H9 (cell line): Measurements from ENCODE around the gene BSPH1. TPM values are rescaled to one million over a fixed set of nuclear protein-coding genes. Genes with fewer than 3 reads are reported as not detected.
A peak's percentile ranks its signal among the peaks of the same experiment; 100 is the strongest.
"Not testable (repeated sequence)": the region's sequence is repeated elsewhere in the genome, so short reads cannot be mapped to it uniquely, and the experiment has no call there.

Experiments
- DNase-seq: peaks from one replicate; pipeline ENCODE4 v3.0.0-alpha.2; 2017
- H2AFZ ChIP-seq: one replicate; pipeline ENCODE4 v1.6.1; 2013; ENCODE audit warnings: mild to moderate bottlenecking, low read length, control low read depth, moderate library complexity
- H2AK5ac ChIP-seq: 2 replicates; pipeline ENCODE4 v1.6.1; 2013; ENCODE audit warnings: low read length, control low read depth, mixed read lengths; ENCODE audit not compliant: insufficient read length
- H2BK120ac ChIP-seq: one replicate; pipeline ENCODE4 v1.6.1; 2013; ENCODE audit warnings: low read depth, mild to moderate bottlenecking, low read length, control low read depth, inconsistent platforms; ENCODE audit not compliant: poor library complexity, severe bottlenecking
- H2BK12ac ChIP-seq: 2 replicates; pipeline ENCODE4 v1.6.1; 2013; ENCODE audit warnings: low read length, control low read depth, mixed read lengths, low read depth; ENCODE audit not compliant: insufficient read length
- H2BK15ac ChIP-seq: 2 replicates; pipeline ENCODE4 v1.6.1; 2013; ENCODE audit warnings: low read depth, low read length, control low read depth
- H2BK20ac ChIP-seq: one replicate; pipeline ENCODE4 v1.6.1; 2013; ENCODE audit warnings: low read depth, mild to moderate bottlenecking, low read length, control low read depth, inconsistent platforms; ENCODE audit not compliant: poor library complexity, severe bottlenecking
- H2BK5ac ChIP-seq: 2 replicates; pipeline ENCODE4 v1.6.1; 2013; ENCODE audit warnings: low read length, control low read depth, mixed read lengths; ENCODE audit not compliant: insufficient read length
- H3K14ac ChIP-seq: 2 replicates; pipeline ENCODE4 v1.6.1; 2013; ENCODE audit warnings: low read length, control low read depth; ENCODE audit not compliant: insufficient read depth
- H3K18ac ChIP-seq: 2 replicates; pipeline ENCODE4 v1.6.1; 2013; ENCODE audit warnings: low read depth, mild to moderate bottlenecking, mixed read lengths, low read length, control low read depth; ENCODE audit not compliant: insufficient read length
- H3K23ac ChIP-seq: 2 replicates; pipeline ENCODE4 v1.6.1; 2013; ENCODE audit warnings: low read length, control low read depth, mixed read lengths, low read depth; ENCODE audit not compliant: insufficient read length
- H3K23me2 ChIP-seq: 2 replicates; pipeline ENCODE4 v1.6.1; 2013; ENCODE audit warnings: low read depth, mild to moderate bottlenecking, mixed read lengths, low read length, control low read depth; ENCODE audit not compliant: insufficient read length, poor library complexity, severe bottlenecking
- H3K27ac ChIP-seq: 2 replicates; pipeline ENCODE4 v1.5.1; 2013; ENCODE audit warnings: low read length, control low read depth, mixed read lengths, low read depth; ENCODE audit not compliant: insufficient read length
- H3K27me3 ChIP-seq: 2 replicates; pipeline ENCODE4 v1.6.1; 2013; ENCODE audit warnings: low read length, control low read depth, inconsistent platforms; ENCODE audit not compliant: insufficient read depth
- H3K4ac ChIP-seq: 2 replicates; pipeline ENCODE4 v1.6.1; 2013; ENCODE audit warnings: low read depth, mild to moderate bottlenecking, control low read depth, inconsistent platforms, low read length, moderate library complexity
- H3K4me1 ChIP-seq: 2 replicates; pipeline ENCODE4 v1.6.1; 2013; ENCODE audit warnings: low read length, control low read depth, inconsistent platforms; ENCODE audit not compliant: insufficient read depth
- H3K4me2 ChIP-seq: 2 replicates; pipeline ENCODE4 v1.6.1; 2013; ENCODE audit warnings: low read length, control low read depth, mixed read lengths; ENCODE audit not compliant: insufficient read length, insufficient read depth
- H3K56ac ChIP-seq: 2 replicates; pipeline ENCODE4 v1.6.1; 2013; ENCODE audit warnings: low read depth, mild to moderate bottlenecking, mixed read lengths, low read length, control low read depth; ENCODE audit not compliant: insufficient read length
- H3K79me1 ChIP-seq: 2 replicates; pipeline ENCODE4 v1.6.1; 2013; ENCODE audit warnings: low read depth, mild to moderate bottlenecking, moderate library complexity, low read length, control low read depth, inconsistent platforms; ENCODE audit not compliant: insufficient read depth, poor library complexity, severe bottlenecking
- H3K79me2 ChIP-seq: 2 replicates; pipeline ENCODE4 v1.6.1; 2013; ENCODE audit warnings: low read length, control low read depth, inconsistent platforms; ENCODE audit not compliant: insufficient read depth
- H3K9ac ChIP-seq: 2 replicates; pipeline ENCODE4 v1.6.1; 2013; ENCODE audit warnings: low read length, control low read depth, mixed read lengths; ENCODE audit not compliant: insufficient read length; ENCODE audit errors: extremely low read depth
- H3K9me3 ChIP-seq: one replicate; pipeline ENCODE4 v1.6.1; 2013; ENCODE audit warnings: low read depth, low read length, inconsistent platforms; ENCODE audit not compliant: control insufficient read depth
- H3T11ph ChIP-seq: one replicate; pipeline ENCODE4 v1.6.1; 2013; ENCODE audit warnings: mild to moderate bottlenecking, low read length, control low read depth, inconsistent platforms
- H4K20me1 ChIP-seq: one replicate; pipeline ENCODE4 v1.6.1; 2013; ENCODE audit not compliant: control insufficient read depth, insufficient read length, insufficient read depth
- H4K5ac ChIP-seq: 2 replicates; pipeline ENCODE4 v1.6.1; 2013; ENCODE audit warnings: low read depth, mild to moderate bottlenecking, mixed read lengths, low read length, control low read depth; ENCODE audit not compliant: insufficient read length
- H4K8ac ChIP-seq: replicated peaks from 2 replicates; pipeline ENCODE4 v1.6.1; 2013; ENCODE audit warnings: low read length, control low read depth, mixed read lengths, low read depth; ENCODE audit not compliant: insufficient read length
- H4K91ac ChIP-seq: 2 replicates; pipeline ENCODE4 v1.6.1; 2013; ENCODE audit warnings: low read depth, mild to moderate bottlenecking, moderate library complexity, mixed read lengths, low read length, control low read depth; ENCODE audit not compliant: insufficient read length
- H3K27ac Mint-ChIP-seq, 3 experiments: 2 replicates in 2 of 3; 3 replicates in 1 of 3; pipeline ENCODE4 v1.8.0; 2020 to 2021; ENCODE audit warnings: mixed read lengths in 3 of 3, mild to moderate bottlenecking in 1 of 3, moderate library complexity in 1 of 3
- H3K27me3 Mint-ChIP-seq: 2 replicates; pipeline ENCODE4 v1.8.0; 2021; ENCODE audit warnings: low read depth, mild to moderate bottlenecking, moderate library complexity, mixed read lengths
- H3K36me3 Mint-ChIP-seq, 3 experiments: 2 replicates in 2 of 3; 3 replicates in 1 of 3; pipeline ENCODE4 v1.8.0; 2020 to 2021; ENCODE audit warnings: low read depth in 3 of 3, mixed read lengths in 3 of 3; ENCODE audit not compliant: insufficient read depth in 1 of 3
- H3K4me1 Mint-ChIP-seq, 2 experiments: 2 replicates each; pipeline ENCODE4 v1.8.0; 2020; ENCODE audit warnings: mixed read lengths in 2 of 2
- H3K4me3 Mint-ChIP-seq, 2 experiments: 2 replicates in 1 of 2; 3 replicates in 1 of 2; pipeline ENCODE4 v1.8.0; 2020 to 2021; ENCODE audit warnings: mild to moderate bottlenecking in 2 of 2, mixed read lengths in 2 of 2, moderate library complexity in 1 of 2
- H3K9me3 Mint-ChIP-seq, 2 experiments: 2 replicates in 1 of 2; 3 replicates in 1 of 2; pipeline ENCODE4 v1.8.0; 2020; ENCODE audit warnings: mild to moderate bottlenecking in 2 of 2, mixed read lengths in 2 of 2, moderate library complexity in 1 of 2
- CTCF ChIP-seq: fragments of 200-600 bp; sonication (generic); conservative IDR thresholded peaks from 3 replicates; pipeline ENCODE4 v1.8.0; 2021; ENCODE audit warnings: antibody characterized with exemption, mild to moderate bottlenecking
- WGBS: extraction: QIAGEN DNeasy Blood & Tissue Kit; methylation state at CpG from one replicate; pipeline ENCODE4 v1.1.7; 2013; ENCODE audit warnings: missing lambda C conversion rate, low lambda C conversion rate, mixed read lengths; ENCODE audit not compliant: insufficient read length; ENCODE audit errors: extremely low coverage; 5-methylcytosine and 5-hydroxymethylcytosine counted together
- total RNA-seq: library from RNA; stranded (reverse); gene quantifications from 2 replicates; pipeline ENCODE4 v1.2.1, GENCODE V29; 2021

Gene BSPH1
- total RNA-seq, 1 experiment from 2014 or later = not detected

GRCh38 chr19:47920107-47920506 lies 71.9 kb downstream of the BSPH1 start:
- not testable (repeated sequence) for H3K27me3 Mint-ChIP-seq, H2BK20ac ChIP-seq, H3K27me3 ChIP-seq, H4K5ac ChIP-seq, DNase-seq, H3K4ac ChIP-seq, H4K91ac ChIP-seq, H3K79me1 ChIP-seq, H2BK5ac ChIP-seq, H3T11ph ChIP-seq, H3K23ac ChIP-seq, H3K23me2 ChIP-seq, H3K4me2 ChIP-seq, H3K36me3 Mint-ChIP-seq, H2BK12ac ChIP-seq, H2AFZ ChIP-seq, H2AK5ac ChIP-seq, H2BK120ac ChIP-seq, H3K14ac ChIP-seq, H3K4me1 ChIP-seq, H3K27ac ChIP-seq, H3K18ac ChIP-seq, H3K9me3 Mint-ChIP-seq, H3K27ac Mint-ChIP-seq, H3K79me2 ChIP-seq, H3K56ac ChIP-seq, H4K8ac ChIP-seq, H4K20me1 ChIP-seq, H3K4me3 Mint-ChIP-seq, H3K4me1 Mint-ChIP-seq, H2BK15ac ChIP-seq, H3K9me3 ChIP-seq, H3K9ac ChIP-seq
- TF ChIP-seq CTCF = peak; percentile 61
- WGBS = no CpG with 5 or more reads among the region's 15 CpGs

Other genes with a start within 250 kb of the BSPH1 start
- 325 and 332 TPM in 2 replicates for gene NOP53, start 246.6 kb downstream of the BSPH1 start, total RNA-seq
- gene SELENOW, start 213.5 kb downstream of the BSPH1 start, total RNA-seq = 377 and 388 TPM in 2 replicates
- not detected in 2 replicates for gene TPRX1, start 187.6 kb downstream of the BSPH1 start, total RNA-seq
- gene CRX, start 170.2 kb downstream of the BSPH1 start, total RNA-seq = 0.13 and 0.15 TPM in 2 replicates
- not detected in 2 replicates for gene TPRX2, start 132.9 kb downstream of the BSPH1 start, total RNA-seq
- gene SULT2A1, start 105.9 kb downstream of the BSPH1 start, total RNA-seq = not detected in 2 replicates
- not detected in 2 replicates for gene ELSPBP1, start 2.5 kb upstream of the BSPH1 start, total RNA-seq
- not detected in 2 replicates for gene CABP5, start 51.9 kb upstream of the BSPH1 start, total RNA-seq
- 6.5 and 7.0 TPM in 2 replicates for gene PLA2G4C, start 118.6 kb upstream of the BSPH1 start, total RNA-seq
- 115 TPM in 2 replicates for gene LIG1, start 178.2 kb upstream of the BSPH1 start, total RNA-seq
- gene ZSWIM9, start 178.5 kb upstream of the BSPH1 start, total RNA-seq = 6.4 and 8.9 TPM in 2 replicates